NCI-H774 (cell line): ENCODE data around the gene ATE1.
"Not testable (repeated sequence)": the region's sequence is repeated elsewhere in the genome, so short reads cannot be mapped to it uniquely, and the experiment has no call there.

ENCODE experiments used
- DNase-seq: peaks from one replicate; lab custom pipeline; 2025; lab: John Stamatoyannopoulos, UW

ATE1 gene

DNA sequence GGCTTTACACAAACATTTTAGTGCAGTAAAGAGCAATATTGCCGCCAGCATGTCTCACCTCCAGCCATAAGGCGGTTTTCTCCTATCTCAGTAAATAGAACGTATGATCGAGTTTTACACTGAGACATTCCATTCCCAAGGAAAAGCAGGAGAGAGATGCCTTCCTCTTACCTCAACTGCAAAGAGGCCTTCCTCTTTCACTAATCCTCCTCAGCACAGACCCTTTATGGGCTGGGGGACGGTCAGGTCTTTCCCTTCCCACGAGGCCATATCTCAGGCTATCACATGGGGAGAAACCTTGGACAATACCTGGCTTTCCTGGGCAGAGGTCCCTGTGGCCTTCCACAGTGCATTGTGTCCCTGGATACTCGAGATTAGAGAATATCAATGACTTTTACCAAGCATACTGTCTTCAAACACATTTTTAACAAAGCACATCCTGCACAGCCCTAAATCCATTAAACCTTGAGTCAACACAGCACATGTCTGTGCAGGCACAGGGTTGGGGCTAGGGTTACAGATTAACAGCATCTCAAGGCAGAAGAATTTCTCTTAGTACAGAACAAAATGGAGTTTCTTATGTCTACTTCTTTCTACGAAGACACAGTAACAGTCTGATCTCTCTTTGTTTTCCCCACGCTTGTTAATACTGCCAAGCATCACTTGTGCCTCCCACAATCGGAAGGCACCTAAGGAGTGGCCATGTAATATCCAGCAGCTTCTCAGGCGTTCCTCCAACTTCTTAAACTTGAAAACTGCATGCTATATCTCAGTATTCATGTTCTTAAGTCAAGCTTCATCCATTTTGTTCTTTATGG lies 2.6 kb upstream of the ATE1 start:
- not testable (repeated sequence) for DNase-seq

DNA sequence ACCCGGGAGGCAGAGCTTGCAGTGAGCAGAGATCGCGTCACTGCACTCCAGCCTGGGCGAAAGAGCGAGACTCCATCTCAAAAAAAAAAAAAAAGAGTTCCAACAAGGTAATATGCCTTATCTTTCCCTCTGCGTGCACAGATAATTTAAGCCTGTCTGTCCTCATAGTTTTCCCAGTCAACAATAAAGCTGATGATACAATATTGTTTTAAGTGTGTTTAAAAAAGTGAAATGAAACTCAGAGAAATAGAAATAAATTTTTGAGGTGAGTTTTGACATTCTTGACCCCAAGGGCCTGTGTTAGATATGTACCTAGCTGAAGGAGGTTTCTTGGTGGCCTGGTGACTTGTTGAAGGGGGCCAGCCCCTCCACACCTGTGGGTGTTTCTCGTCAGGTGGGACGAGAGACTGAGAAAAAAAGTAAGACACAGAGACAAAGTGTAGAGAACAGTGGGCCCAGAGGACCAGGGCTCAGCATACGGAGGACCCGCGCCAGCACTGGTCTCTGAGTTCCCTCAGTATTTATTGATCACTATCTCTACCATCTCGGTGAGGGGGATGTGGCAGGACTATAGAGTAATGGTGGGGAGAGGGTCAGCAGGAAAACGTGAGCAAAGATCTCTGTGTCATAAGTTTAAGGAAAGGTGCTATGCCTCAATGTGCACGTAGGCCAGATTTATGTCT lies 1.9 kb upstream of the ATE1 start:
- DNase-seq = not testable (repeated sequence)

DNA sequence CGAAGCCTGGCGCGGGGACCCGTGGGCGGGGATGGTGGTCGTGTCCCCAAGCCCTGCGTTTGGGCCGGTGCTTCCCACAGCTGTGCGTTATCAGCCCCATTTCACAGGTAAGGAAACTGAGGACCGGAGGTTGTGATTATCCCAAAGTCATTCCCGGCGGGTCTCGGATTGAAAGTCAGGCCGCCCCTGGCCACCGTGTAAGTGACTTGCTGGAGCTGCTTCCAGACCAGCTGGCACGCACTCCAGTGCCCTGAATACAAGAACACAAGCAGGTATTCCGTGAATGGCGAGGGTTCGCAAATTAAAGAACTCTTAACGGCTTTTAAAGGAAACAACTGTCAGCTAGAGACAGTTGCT lies 675 bp upstream of the ATE1 start:
- DNase-seq = no peak

DNA sequence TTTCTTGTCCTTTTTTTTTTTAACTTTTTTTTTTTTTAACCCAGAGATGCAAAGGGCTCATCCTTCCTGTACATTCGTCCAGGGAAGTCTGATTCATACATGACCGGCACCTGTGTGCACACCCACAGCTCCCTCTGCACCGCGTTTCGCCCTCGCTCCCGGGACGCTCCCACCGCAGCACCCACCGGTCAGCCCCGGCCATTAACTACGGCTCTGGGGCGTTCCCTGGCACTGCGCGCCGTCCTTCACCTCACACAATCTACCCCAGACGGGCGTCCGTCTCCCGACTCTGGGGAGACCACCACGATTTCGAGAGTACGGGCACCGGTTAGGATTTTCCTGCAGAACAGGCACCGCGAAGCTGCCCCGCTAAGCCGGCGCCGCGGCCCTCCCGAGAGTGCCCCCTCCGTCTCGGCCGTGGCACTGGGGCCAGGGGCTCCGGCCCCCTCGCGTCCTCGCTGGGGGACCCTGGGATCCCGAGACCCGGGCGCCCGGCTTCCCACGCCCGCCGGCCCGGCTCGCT lies 452 bp downstream of the ATE1 start:
- no peak for DNase-seq

- DNase-seq = no peak
Observed at GRCh38 chr10:121926671-121927317, 1.0 kb downstream of the ATE1 start.

DNA sequence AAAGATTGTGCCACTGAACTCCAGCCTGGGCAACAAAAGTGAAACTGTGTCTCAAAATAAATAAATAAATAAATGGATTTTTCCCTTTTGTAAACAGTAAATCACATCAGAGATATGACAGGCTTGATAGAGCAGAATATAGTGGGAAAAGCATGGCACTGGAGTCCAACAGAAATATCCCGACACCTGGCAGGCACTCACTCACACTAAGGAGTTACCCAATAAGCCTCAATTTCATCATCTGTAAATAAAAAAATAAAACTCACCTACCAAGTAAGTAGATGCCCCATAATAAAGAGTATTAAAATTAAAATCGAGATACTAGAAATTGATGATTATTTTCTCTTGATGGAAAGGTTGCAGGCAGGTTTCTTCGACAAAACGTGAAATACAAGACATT lies 1.7 kb downstream of the ATE1 start:
- no peak for DNase-seq

DNA sequence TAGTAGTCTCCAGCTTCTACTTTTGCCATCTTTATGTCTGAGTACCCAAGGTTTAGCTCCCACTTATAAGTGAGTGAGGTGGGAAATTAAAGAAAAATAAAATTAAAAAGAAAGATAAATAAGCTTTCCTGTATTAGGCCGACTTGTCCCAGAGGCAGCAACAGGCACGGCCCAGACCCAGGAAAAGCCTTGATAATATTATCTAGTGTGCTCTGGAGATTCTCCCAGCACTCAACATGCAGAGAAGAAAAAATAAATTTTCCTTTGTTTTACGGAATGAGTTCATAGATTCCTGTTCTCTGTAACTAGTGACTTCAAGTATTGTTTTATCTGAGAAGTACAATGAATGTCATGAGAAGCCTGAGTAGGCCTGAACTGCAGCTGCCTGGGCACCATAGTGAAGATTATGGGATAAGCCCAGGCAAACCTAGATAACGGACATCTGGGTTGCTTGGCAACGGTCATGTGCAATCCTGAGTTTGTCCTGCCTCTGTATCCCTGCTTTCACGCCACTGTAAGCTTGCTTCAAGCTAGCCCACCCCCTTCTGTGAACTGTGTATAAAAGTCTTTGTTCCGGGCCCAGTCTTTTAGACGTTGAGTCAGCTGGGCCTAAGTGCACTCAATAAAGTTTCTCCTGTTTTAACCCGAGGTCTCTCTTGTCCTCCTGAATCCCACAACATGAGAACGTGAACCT lies 6.4 kb downstream of the ATE1 start:
- no peak for DNase-seq

GRCh38 chr10:121919666-121920065 lies 8.2 kb downstream of the ATE1 start:
- DNase-seq = no peak

GRCh38 chr10:121918800-121919199 lies 9.0 kb downstream of the ATE1 start:
- not testable (repeated sequence) for DNase-seq

DNA sequence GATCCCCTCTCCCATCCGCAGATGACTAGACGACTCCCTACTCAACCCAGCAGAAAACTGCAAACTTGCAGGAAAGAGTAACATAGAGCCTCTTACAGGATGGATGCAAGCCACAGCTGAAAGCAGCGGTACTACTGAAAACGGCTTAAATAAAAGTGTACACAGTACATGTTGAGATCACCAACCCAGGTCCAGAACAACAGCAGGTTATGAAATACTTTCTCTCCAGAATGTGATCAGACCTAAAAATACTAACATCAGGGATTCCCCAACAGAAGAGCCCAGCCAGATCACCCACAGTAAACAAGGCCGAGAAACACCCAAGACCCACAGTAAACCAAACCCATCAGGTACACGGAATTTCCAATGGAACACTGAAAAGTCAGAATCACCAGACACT lies 13.2 kb downstream of the ATE1 start:
- no peak for DNase-seq

- no peak for DNase-seq
Observed at GRCh38 chr10:121911421-121911697, 16.5 kb downstream of the ATE1 start.

GRCh38 chr10:121910673-121911420 lies 17.0 kb downstream of the ATE1 start:
- DNase-seq = no peak

- DNase-seq = no peak
Observed at GRCh38 chr10:121904888-121905287, 22.9 kb downstream of the ATE1 start.

- DNase-seq = peak; percentile 2
Observed at GRCh38 chr10:121900443-121901174, 27.2 kb downstream of the ATE1 start.

- DNase-seq = no peak
Observed at GRCh38 chr10:121899727-121900126, 28.1 kb downstream of the ATE1 start.

GRCh38 chr10:121891103-121891502 lies 36.7 kb downstream of the ATE1 start:
- DNase-seq = no peak

DNA sequence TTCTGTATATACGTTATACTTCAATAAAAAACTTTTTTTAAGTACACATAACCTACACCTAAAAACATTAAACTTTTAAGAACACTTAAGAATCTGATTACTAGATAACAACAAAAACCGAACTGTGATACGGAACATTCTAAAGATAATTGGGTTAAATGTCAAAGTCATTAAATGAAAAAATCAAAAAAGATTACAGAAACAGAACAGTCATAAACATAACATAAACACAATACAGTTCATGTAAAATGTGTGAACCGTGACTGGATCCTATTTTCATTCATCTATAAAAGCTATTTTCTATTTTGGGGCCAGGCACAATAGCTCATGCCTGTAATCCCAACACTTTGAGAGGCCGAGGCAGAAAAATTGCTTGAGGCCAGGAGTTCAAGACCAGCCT lies 38.6 kb downstream of the ATE1 start:
- no peak for DNase-seq

DNA sequence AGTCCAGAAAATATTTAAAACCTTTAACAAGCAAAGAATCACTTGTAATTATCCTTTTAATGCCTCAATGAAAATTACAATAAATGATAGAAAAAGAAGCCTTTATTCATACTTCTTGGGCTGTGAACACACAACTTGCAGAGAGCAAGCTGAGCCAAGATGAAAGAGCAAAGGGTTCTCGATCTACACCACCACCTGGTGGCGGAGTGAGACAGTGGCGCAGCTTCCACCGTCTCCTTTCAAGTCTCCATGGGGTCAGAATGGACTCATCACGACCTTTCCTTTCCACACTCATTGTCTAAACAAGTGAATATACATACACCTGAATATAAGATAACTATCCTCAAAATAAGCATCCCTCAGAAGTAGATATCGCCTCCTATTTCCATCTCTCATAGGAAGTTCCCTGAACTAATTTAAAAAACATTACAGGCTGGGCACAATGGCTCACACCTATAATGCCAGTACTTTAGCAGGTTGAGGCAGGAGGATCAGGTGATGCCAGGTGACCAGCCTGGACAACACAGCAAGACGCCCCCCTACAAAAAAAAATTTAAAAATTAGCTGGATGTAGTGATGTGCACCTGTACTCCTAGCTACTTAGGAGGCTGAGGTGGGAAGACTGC lies 40.7 kb downstream of the ATE1 start:
- no peak for DNase-seq

GRCh38 chr10:121886181-121886580 lies 41.6 kb downstream of the ATE1 start:
- DNase-seq = no peak

DNA sequence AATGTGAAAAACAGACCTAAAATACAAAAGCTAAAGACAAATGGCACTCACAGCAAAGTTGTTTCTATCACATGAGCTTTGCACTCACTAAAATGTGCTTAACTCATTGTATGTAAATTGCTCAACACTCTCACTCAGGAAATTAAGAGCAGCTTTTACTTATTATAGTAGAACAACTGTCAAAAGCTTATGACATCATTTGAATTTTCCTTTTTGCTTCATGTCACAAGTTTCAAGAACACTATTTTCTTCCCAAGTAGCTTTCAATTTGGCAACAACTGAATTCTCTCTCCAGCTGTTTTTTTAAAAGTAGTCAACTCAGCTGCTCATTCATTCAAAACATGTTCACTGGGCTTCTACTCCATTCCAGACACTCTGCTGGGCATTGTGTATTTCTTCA lies 46.9 kb downstream of the ATE1 start:
- DNase-seq = no peak

GRCh38 chr10:121879476-121879875 lies 48.4 kb downstream of the ATE1 start:
- DNase-seq = no peak
